ENCODE results near the gene YIPF6.

GRCh38 chrX:68488657-68489056 lies 10.2 kb upstream of the YIPF6 start:
- TF ChIP-seq CTCF (IDR thresholded peaks at IDR 0.05) (no peak), POLR2AphosphoS5 (IDR thresholded peaks at IDR 0.05; ENCODE audit: low read depth, low read length) (no peak), SIN3A (IDR thresholded peaks at IDR 0.05; ENCODE audit: borderline replicate concordance, insufficient read depth, low read depth, low read length) (no peak), REST (IDR thresholded peaks at IDR 0.05; ENCODE audit: insufficient read depth in 1 of 2, low read depth in 2 of 2, low read length in 1 of 2) (no peak)
